Mammary epithelial cell (primary cell): ENCODE results near the gene NUTM1.
"Not testable (repeated sequence)": the region's sequence is repeated elsewhere in the genome, so short reads cannot be mapped to it uniquely, and the experiment has no call there.

Experiments used
- CTCF ChIP-seq, 2 donors: IDR thresholded peaks in 1 of 2; conservative IDR thresholded peaks in 1 of 2; 2 replicates each; pipeline ENCODE4 v1.5.1; 2011 to 2012; ENCODE audit warnings: inconsistent platforms in 2 of 2, low read length in 2 of 2, mild to moderate bottlenecking in 2 of 2, control low read depth in 1 of 2, low read depth in 1 of 2; ENCODE audit not compliant: insufficient read depth in 1 of 2; ENCODE audit errors: extremely low read depth in 1 of 2
- EZH2 ChIP-seq: IDR thresholded peaks from 2 replicates; pipeline ENCODE4 v1.6.1; 2012; ENCODE audit warnings: low read length, inconsistent platforms, borderline replicate concordance

- not testable (repeated sequence) for TF ChIP-seq CTCF (conservative IDR thresholded peaks at IDR 0.05 in 1 of 2, IDR thresholded peaks at IDR 0.05 in 1 of 2; ENCODE audit: extremely low read depth in 1 of 2, insufficient read depth in 1 of 2, low read depth in 1 of 2, low read length in 2 of 2); EZH2
These were observed 60.8 kb downstream of the NUTM1 start for GRCh38 chr15:34403899-34404298.
